Colonic mucosa (tissue), 4 donors: ENCODE data around the gene NATD1. TPM values are rescaled to one million over a fixed set of nuclear protein-coding genes. Genes with fewer than 3 reads are reported as not detected.
A peak's percentile ranks its signal among the peaks of the same experiment; 100 is the strongest.

ENCODE experiments used
- DNase-seq: peaks from one replicate; pipeline ENCODE4 v3.0.0-alpha.2; 2020
- H3K27ac ChIP-seq: fragments of 200-600 bp; one replicate; pipeline ENCODE4 v1.8.0; 2021
- H3K27me3 ChIP-seq: fragments of 200-600 bp; one replicate; pipeline ENCODE4 v1.8.0; 2021
- H3K36me3 ChIP-seq: fragments of 200-600 bp; one replicate; pipeline ENCODE4 v1.8.0; 2021
- H3K4me1 ChIP-seq: fragments of 200-600 bp; one replicate; pipeline ENCODE4 v1.8.0; 2021; ENCODE audit warnings: mild to moderate bottlenecking
- H3K4me3 ChIP-seq: fragments of 200-600 bp; one replicate; pipeline ENCODE4 v1.8.0; 2021
- H3K9ac ChIP-seq, 2 donors: one replicate each; pipeline ENCODE4 v1.7.0; 2013; ENCODE audit warnings: control low read depth in 2 of 2, low read depth in 2 of 2, low read length in 2 of 2
- H3K9me3 ChIP-seq: fragments of 200-600 bp; one replicate; pipeline ENCODE4 v1.8.0; 2021
- CTCF ChIP-seq: fragments of 200-600 bp; IDR thresholded peaks from one replicate; pipeline ENCODE4 v1.8.0; 2022; ENCODE audit warnings: antibody characterized with exemption, mild to moderate bottlenecking
- intact Hi-C: fragments of 100-400 bp; cut with DNase I; formaldehyde crosslinking; loops from one replicate; pipeline ENCODE4 v1.14.1; 2022
- total RNA-seq, 2 donors: library from RNA; stranded (reverse); fragmentation: NEBNext Ultra II Directional in 1 of 2; extraction: Animal tissue kit (Norgen Biotek cat#: 25700) in 1 of 2; gene quantifications; one replicate each; pipeline ENCODE4 v1.2.1, GENCODE V29; 2021
- donor health status: healthy.
- donor health status: DM: no; HTN: no; CAD: no.
- donor health status: DM: no; HTN: no; CAD: no.

NATD1 gene
- total RNA-seq, 2 donors from 2014 or later = 1.8 to 5.2 TPM

DNA sequence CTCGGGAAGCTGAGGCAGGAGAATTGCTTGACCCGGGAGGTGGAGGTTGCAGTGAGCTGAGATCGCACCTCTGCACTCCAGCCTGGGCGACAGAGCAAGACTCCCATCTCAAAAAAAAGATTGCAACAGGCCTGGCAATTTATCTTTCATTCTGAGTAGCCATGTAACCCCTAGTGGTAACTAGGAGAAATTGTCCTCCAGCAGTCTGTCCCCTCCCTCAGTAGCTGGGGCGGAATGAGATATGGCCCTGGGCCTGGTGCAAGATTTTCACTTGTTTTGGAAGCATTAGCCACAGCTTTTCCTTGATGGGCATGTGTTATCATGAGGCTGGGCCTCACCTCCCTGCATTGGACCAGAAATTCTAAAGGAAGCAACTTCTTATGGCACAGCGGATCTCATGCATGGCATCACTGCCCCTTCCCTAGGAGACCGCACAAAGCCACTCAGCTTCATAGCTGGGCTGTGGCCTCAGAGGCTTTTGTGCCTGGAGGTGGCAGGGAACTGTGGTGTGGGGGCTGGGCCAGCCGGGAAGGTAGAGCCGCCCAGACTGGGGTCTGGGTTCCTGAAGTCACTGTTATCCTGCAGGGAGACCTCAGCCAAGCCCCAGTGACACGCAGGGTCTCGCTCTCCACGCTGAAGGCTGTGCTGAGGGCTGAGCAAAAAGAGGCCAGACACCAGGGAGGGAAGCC, 13.4 kb downstream of the NATD1 start:
- intact Hi-C loops = loop anchor here (5.0 kb wide), 1 partner anchor 53 kb away; no protein-coding TSS in a partner anchor
- no peak for DNase-seq
- TF ChIP-seq CTCF = peak; percentile 30
- Histone ChIP-seq H3K9me3 (no peaks in the 10 kb centered on the region), H3K9ac (no peak overlapping the region), H3K36me3 (no peaks in the 10 kb centered on the region), H3K27me3 (no peaks in the 10 kb centered on the region), H3K4me3 (no peak overlapping the region), H3K27ac (no peak overlapping the region), H3K4me1 (no peaks in the 10 kb centered on the region)

- Histone ChIP-seq H3K27ac (no peak overlapping the region), H3K9ac (no peak overlapping the region), H3K27me3 (no peaks in the 10 kb centered on the region), H3K4me1 (no peaks in the 10 kb centered on the region), H3K9me3 (no peaks in the 10 kb centered on the region), H3K36me3 (no peaks in the 10 kb centered on the region), H3K4me3 (no peak overlapping the region)
- intact Hi-C loops = loop anchor here (5.0 kb wide), 1 partner anchor 49 kb away; no protein-coding TSS in a partner anchor
- no peak for DNase-seq
- no peak for TF ChIP-seq CTCF
Measured at GRCh38 chr17:21235921-21236320, 17.3 kb downstream of the NATD1 start.

GRCh38 chr17:21233581-21234347, 19.4 kb downstream of the NATD1 start:
- Histone ChIP-seq H3K27ac (no peak overlapping the region), H3K27me3 (no peaks in the 10 kb centered on the region), H3K9ac (no peak overlapping the region), H3K4me1 (no peaks in the 10 kb centered on the region), H3K36me3 (no peaks in the 10 kb centered on the region), H3K9me3 (no peaks in the 10 kb centered on the region), H3K4me3 (no peak overlapping the region)
- no peak for DNase-seq
- no peak for TF ChIP-seq CTCF
- intact Hi-C loops = no loop called here

DNA sequence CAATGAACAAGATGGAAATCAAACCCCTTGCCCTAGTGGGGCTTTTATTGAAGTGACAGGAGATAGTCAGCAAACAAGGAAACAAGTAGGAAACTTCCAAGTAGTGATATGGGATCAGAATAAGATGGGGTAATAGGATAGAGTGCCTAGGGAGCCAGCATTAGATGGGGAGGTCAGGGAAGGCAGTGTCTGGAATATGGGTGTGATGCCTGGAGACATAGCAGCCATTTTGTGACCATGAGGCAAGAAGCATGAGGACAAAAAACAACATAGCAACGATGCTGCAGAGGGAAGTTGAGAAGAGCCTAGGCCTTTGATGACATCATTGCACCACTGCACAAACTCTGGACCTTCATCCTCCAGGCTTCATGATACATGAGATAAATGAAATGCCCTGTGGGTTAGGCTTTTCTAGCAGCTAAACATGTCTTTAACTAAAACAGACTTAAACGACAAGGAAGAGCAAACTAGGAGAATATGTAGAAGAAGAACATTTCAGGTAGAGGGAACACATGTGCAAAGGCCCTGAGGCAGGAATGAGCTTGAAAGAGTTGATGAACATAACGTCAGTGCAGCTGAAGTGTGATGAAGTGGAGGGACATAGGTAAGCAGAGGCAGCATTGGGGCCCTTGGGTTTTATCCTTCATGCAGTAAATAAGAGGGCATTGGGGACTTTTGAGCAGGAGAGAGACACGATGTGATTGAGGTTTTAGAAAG, 21.0 kb downstream of the NATD1 start:
- H3K4me3 ChIP-seq = no peak overlapping the region
- H3K4me1 ChIP-seq = no peaks in the 10 kb centered on the region
- TF ChIP-seq CTCF = no peak
- DNase-seq = no peak
- intact Hi-C loops = no loop called here
- no peaks in the 10 kb centered on the region for H3K36me3 ChIP-seq
- no peaks in the 10 kb centered on the region for H3K27me3 ChIP-seq
- no peaks in the 10 kb centered on the region for H3K9me3 ChIP-seq
- no peak overlapping the region for H3K27ac ChIP-seq
- no peak overlapping the region for H3K9ac ChIP-seq

DNA sequence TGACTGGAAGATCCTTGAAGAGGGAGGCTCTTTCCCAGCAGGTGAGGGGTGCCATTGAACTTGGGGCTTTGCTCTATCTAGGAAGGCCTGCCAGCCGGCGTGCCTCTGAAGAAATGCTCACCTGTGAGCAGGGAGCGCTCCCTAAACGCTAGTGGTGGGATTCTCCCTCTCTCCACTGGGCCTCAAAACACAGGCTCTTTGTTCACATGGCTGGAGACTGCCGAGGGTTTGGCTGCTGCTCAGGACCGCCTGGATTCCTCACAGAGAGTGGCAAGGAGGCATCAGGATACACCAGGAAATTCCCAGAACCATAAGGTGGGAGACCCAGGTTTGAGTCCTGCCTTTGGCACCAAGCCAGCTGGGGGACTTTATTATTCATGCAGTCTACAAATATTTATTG, 21.7 kb downstream of the NATD1 start:
- H3K4me3 ChIP-seq = no peak overlapping the region
- no peak for DNase-seq
- no peaks in the 10 kb centered on the region for H3K36me3 ChIP-seq

More for the DNA sequence above, 21.7 kb downstream of the NATD1 start:
- intact Hi-C loops = no loop called here
- Histone ChIP-seq H3K9me3 (no peaks in the 10 kb centered on the region), H3K27me3 (no peaks in the 10 kb centered on the region), H3K9ac (no peak overlapping the region), H3K4me1 (no peaks in the 10 kb centered on the region), H3K27ac (no peak overlapping the region)
- TF ChIP-seq CTCF = no peak
